ENCODE results near the gene MINDY2. TPM values are rescaled to one million over a fixed set of nuclear protein-coding genes. Genes with fewer than 3 reads are reported as not detected.
A peak's percentile ranks its signal among the peaks of the same experiment; 100 is the strongest.

The MINDY2 gene
- total and polyA plus RNA-seq, 4 donors: 1.5 to 7.0 (median 5.1) TPM

DNA sequence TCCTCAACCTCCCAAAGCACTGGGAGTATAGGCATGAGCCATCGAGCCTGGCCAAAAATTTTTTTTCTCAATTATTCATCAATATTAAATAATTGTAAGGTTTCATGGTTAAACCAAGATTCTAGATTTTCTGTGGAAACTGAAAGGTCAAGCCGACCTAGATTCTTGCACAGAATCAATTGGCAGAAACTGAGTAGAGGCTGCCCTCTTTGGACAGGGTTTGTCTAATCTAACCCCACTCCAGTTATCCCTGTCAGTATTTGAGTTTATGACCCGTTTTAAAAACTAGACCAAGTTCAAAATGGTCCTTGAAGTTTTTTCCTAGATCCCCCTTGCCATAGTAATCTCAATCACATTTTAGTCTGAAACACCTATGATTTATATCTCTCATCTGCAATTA is 13.0 kb upstream of the MINDY2 start:
- H3K27ac ChIP-seq (ENCODE audit: low read depth in 1 of 2, low read length in 2 of 2): no peak overlapping the region
- no peaks in the 10 kb centered on the region for H3K27me3 ChIP-seq (ENCODE audit: control insufficient read depth in 4 of 4, insufficient read depth in 4 of 4, low read length in 3 of 4)
- 13% methylated on average over 3 of the region's 3 CpGs for WGBS
- H3K36me3 ChIP-seq (ENCODE audit: control insufficient read depth in 4 of 4, insufficient read depth in 3 of 4, low read depth in 1 of 4, low read length in 3 of 4): no peaks in the 10 kb centered on the region
- H3K9ac ChIP-seq (ENCODE audit: low read depth in 1 of 2, low read length in 2 of 2): no peak overlapping the region
- H3K9me3 ChIP-seq (ENCODE audit: control insufficient read depth in 4 of 4, low read length in 3 of 4): no peaks in the 10 kb centered on the region
- H3K4me1 ChIP-seq (ENCODE audit: control insufficient read depth in 4 of 4, insufficient read depth in 4 of 4, low read length in 3 of 4): peaks cover 0 to 5% (median 2%) of the 10 kb centered on the region in 4 donors
- TF ChIP-seq TAF1 (conservative IDR thresholded peaks at IDR 0.05) (no peak), FOXA1 (IDR thresholded peaks at IDR 0.05) (no peak), RAD21 (IDR thresholded peaks at IDR 0.05) (peak; percentile 79 to 80), ZBTB33 (IDR thresholded peaks at IDR 0.05) (no peak), SP1 (IDR thresholded peaks at IDR 0.05) (peak; percentile 25), FOXA2 (IDR thresholded peaks at IDR 0.05) (no peak), YY1 (IDR thresholded peaks at IDR 0.05) (no peak), RXRA (IDR thresholded peaks at IDR 0.05) (peak; percentile 24 to 64), JUND (IDR thresholded peaks at IDR 0.05) (no peak), MAX (IDR thresholded peaks at IDR 0.05) (no peak), HNF4G (IDR thresholded peaks at IDR 0.05) (no peak), HNF4A (conservative IDR thresholded peaks at IDR 0.05) (peak in 1 of 2 donors; percentile 57), NR2F2 (IDR thresholded peaks at IDR 0.05) (peak; percentile 62), EGR1 (IDR thresholded peaks at IDR 0.05; ENCODE audit: low read depth in 2 of 2) (no peak), GABPA (IDR thresholded peaks at IDR 0.05 in 1 of 2, conservative IDR thresholded peaks at IDR 0.05 in 1 of 2) (no peak)
- TF ChIP-seq, protein P1, sequence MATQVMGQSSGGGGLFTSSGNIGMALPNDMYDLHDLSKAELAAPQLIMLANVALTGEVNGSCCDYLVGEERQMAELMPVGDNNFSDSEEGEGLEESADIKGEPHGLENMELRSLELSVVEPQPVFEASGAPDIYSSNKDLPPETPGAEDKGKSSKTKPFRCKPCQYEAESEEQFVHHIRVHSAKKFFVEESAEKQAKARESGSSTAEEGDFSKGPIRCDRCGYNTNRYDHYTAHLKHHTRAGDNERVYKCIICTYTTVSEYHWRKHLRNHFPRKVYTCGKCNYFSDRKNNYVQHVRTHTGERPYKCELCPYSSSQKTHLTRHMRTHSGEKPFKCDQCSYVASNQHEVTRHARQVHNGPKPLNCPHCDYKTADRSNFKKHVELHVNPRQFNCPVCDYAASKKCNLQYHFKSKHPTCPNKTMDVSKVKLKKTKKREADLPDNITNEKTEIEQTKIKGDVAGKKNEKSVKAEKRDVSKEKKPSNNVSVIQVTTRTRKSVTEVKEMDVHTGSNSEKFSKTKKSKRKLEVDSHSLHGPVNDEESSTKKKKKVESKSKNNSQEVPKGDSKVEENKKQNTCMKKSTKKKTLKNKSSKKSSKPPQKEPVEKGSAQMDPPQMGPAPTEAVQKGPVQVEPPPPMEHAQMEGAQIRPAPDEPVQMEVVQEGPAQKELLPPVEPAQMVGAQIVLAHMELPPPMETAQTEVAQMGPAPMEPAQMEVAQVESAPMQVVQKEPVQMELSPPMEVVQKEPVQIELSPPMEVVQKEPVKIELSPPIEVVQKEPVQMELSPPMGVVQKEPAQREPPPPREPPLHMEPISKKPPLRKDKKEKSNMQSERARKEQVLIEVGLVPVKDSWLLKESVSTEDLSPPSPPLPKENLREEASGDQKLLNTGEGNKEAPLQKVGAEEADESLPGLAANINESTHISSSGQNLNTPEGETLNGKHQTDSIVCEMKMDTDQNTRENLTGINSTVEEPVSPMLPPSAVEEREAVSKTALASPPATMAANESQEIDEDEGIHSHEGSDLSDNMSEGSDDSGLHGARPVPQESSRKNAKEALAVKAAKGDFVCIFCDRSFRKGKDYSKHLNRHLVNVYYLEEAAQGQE (IDR thresholded peaks at IDR 0.05): no peak
- TF ChIP-seq, protein P2, sequence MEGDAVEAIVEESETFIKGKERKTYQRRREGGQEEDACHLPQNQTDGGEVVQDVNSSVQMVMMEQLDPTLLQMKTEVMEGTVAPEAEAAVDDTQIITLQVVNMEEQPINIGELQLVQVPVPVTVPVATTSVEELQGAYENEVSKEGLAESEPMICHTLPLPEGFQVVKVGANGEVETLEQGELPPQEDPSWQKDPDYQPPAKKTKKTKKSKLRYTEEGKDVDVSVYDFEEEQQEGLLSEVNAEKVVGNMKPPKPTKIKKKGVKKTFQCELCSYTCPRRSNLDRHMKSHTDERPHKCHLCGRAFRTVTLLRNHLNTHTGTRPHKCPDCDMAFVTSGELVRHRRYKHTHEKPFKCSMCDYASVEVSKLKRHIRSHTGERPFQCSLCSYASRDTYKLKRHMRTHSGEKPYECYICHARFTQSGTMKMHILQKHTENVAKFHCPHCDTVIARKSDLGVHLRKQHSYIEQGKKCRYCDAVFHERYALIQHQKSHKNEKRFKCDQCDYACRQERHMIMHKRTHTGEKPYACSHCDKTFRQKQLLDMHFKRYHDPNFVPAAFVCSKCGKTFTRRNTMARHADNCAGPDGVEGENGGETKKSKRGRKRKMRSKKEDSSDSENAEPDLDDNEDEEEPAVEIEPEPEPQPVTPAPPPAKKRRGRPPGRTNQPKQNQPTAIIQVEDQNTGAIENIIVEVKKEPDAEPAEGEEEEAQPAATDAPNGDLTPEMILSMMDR (IDR thresholded peaks at IDR 0.05; ENCODE audit: low read depth, low read length, missing input control): no peak
- TF ChIP-seq, protein P3, sequence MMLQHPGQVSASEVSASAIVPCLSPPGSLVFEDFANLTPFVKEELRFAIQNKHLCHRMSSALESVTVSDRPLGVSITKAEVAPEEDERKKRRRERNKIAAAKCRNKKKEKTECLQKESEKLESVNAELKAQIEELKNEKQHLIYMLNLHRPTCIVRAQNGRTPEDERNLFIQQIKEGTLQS (IDR thresholded peaks at IDR 0.05): no peak
- no peak for DNase-seq (ENCODE audit: low spot score)
- H3K4me3 ChIP-seq (ENCODE audit: low read depth in 1 of 3, low read length in 3 of 3): no peak overlapping the region

All from liver (tissue), 9 donors.